Measurements from ENCODE around the gene CDH11. TPM values are rescaled to one million over a fixed set of nuclear protein-coding genes. Genes with fewer than 3 reads are reported as not detected.

CDH11 gene
- total and polyA plus RNA-seq, 8 donors, result 2.2 to 171 (median 15.2) TPM

GRCh38 chr16:65042438-65043365 lies 79.2 kb downstream of the CDH11 start:
- Histone ChIP-seq H3K27me3 (no peaks in the 10 kb centered on the region), H3K27ac (no peak overlapping the region), H3K9me3 (no peaks in the 10 kb centered on the region), H3K4me3 (no peak overlapping the region), H3K4me1 (peaks cover 0 to 14% (median 2%) of the 10 kb centered on the region in 4 donors), H3K36me3 (peaks cover 0 to 8% (median 0%) of the 10 kb centered on the region in 4 donors)
- 73 to 87% (median 83%) methylated on average over 4 of the region's 4 CpGs for WGBS, 5 donors
- intact Hi-C loops (cut with DNase I; ENCODE audit: low total_unique reads), result no loop called here
- TF ChIP-seq EP300 (IDR thresholded peaks at IDR 0.05) (no peak), POLR2AphosphoS5 (IDR thresholded peaks at IDR 0.05) (no peak), CTCF (IDR thresholded peaks at IDR 0.05) (no peak), POLR2A (IDR thresholded peaks at IDR 0.05) (no peak)
- DNase-seq, result no peak

GRCh38 chr16:65041667-65042066 lies 80.2 kb downstream of the CDH11 start:
- no peak for DNase-seq
- intact Hi-C loops (cut with DNase I; ENCODE audit: low total_unique reads), result no loop called here
- TF ChIP-seq EP300 (IDR thresholded peaks at IDR 0.05), result no peak
- TF ChIP-seq POLR2AphosphoS5 (IDR thresholded peaks at IDR 0.05), result no peak
- no peak for TF ChIP-seq CTCF (IDR thresholded peaks at IDR 0.05)
- TF ChIP-seq POLR2A (IDR thresholded peaks at IDR 0.05), result no peak

GRCh38 chr16:65038100-65038499 lies 83.8 kb downstream of the CDH11 start:
- peaks cover 0 to 12% (median 3%) of the 10 kb centered on the region in 4 donors for H3K4me1 ChIP-seq
- TF ChIP-seq CTCF (IDR thresholded peaks at IDR 0.05) (no peak), POLR2AphosphoS5 (IDR thresholded peaks at IDR 0.05) (no peak), POLR2A (IDR thresholded peaks at IDR 0.05) (no peak), EP300 (IDR thresholded peaks at IDR 0.05) (no peak)
- no peak overlapping the region for H3K4me3 ChIP-seq
- no peaks in the 10 kb centered on the region for H3K9me3 ChIP-seq
- DNase-seq, result peak in 1 of 2 donors; percentile 13
- no peak overlapping the region for H3K27ac ChIP-seq
- peaks cover 0 to 8% (median 0%) of the 10 kb centered on the region in 4 donors for H3K36me3 ChIP-seq
- intact Hi-C loops (cut with DNase I; ENCODE audit: low total_unique reads), result no loop called here
- H3K27me3 ChIP-seq, result no peaks in the 10 kb centered on the region
- 19 to 24% (median 23%) methylated on average over 9 of the region's 9 CpGs for WGBS, 5 donors

More at GRCh38 chr16:65041667-65042066, 80.2 kb downstream of the CDH11 start:
- H3K4me1 ChIP-seq, result peaks cover 0 to 17% (median 3%) of the 10 kb centered on the region in 4 donors
- no peak overlapping the region for H3K4me3 ChIP-seq
- no peaks in the 10 kb centered on the region for H3K9me3 ChIP-seq
- peaks cover 0 to 8% (median 0%) of the 10 kb centered on the region in 4 donors for H3K36me3 ChIP-seq
- H3K27me3 ChIP-seq, result no peaks in the 10 kb centered on the region
- WGBS, 5 donors, result 87 to 95% (median 94%) methylated on average over 5 of the region's 5 CpGs
- H3K27ac ChIP-seq, result no peak overlapping the region

GRCh38 chr16:65037556-65037955 lies 84.3 kb downstream of the CDH11 start:
- Histone ChIP-seq H3K27ac (no peak overlapping the region), H3K27me3 (no peaks in the 10 kb centered on the region), H3K4me1 (peaks cover 0 to 12% (median 3%) of the 10 kb centered on the region in 4 donors), H3K4me3 (no peak overlapping the region), H3K36me3 (peaks cover 0 to 8% (median 0%) of the 10 kb centered on the region in 4 donors), H3K9me3 (no peaks in the 10 kb centered on the region)
- WGBS, 5 donors, result 50 to 70% (median 63%) methylated on average over 4 of the region's 4 CpGs
- no peak for DNase-seq
- intact Hi-C loops (cut with DNase I; ENCODE audit: low total_unique reads), result no loop called here
- TF ChIP-seq POLR2AphosphoS5 (IDR thresholded peaks at IDR 0.05), result no peak
- TF ChIP-seq POLR2A (IDR thresholded peaks at IDR 0.05), result no peak
- TF ChIP-seq EP300 (IDR thresholded peaks at IDR 0.05), result no peak
- TF ChIP-seq CTCF (IDR thresholded peaks at IDR 0.05), result no peak

Measured in stomach (tissue), 9 donors.